ENCODE measurements around the gene FLNB. TPM values are rescaled to one million over a fixed set of nuclear protein-coding genes. Genes with fewer than 3 reads are reported as not detected.

Gene FLNB
- total and polyA plus RNA-seq, 3 experiments from 2014 or later = 11.5 to 12.8 (median 12.2) TPM

- Histone ChIP-seq H3K27me3 (ENCODE audit: insufficient read depth, low read length, poor library complexity, severe bottlenecking) (no peaks in the 10 kb centered on the region), H3K4me1 (ENCODE audit: insufficient read depth, low read length) (peaks cover 23% of the 10 kb centered on the region), H3K4me3 (ENCODE audit: low read length) (no peak overlapping the region), H3K9me3 (ENCODE audit: low read length) (no peaks in the 10 kb centered on the region), H3K27ac (ENCODE audit: low read depth, low read length) (no peak overlapping the region), H3K36me3 (ENCODE audit: insufficient read depth, low read length) (no peaks in the 10 kb centered on the region)
- CTCF ChIA-PET = no interaction called here
- no peaks in the 10 kb centered on the region for H3K9me3 Mint-ChIP-seq
- DNase-seq = no peak
- no peaks in the 10 kb centered on the region for H3K36me3 Mint-ChIP-seq
- H3K4me3 Mint-ChIP-seq = no peak overlapping the region
- H3K27ac Mint-ChIP-seq = no peak overlapping the region
- H3K27me3 Mint-ChIP-seq = no peaks in the 10 kb centered on the region
- peaks cover 20 to 27% (median 25%) of the 10 kb centered on the region in 3 donors for H3K4me1 Mint-ChIP-seq
- POLR2A ChIA-PET = no interaction called here
These were observed 64.0 kb downstream of the FLNB start for GRCh38 chr3:58072052-58072762.

GRCh38 chr3:58072763-58073130 lies 64.5 kb downstream of the FLNB start:
- H3K4me3 Mint-ChIP-seq = no peak overlapping the region
- no peak for DNase-seq
- ChIA-PET POLR2A (no interaction called here), CTCF (no interaction called here)
- Histone ChIP-seq H3K27me3 (ENCODE audit: insufficient read depth, low read length, poor library complexity, severe bottlenecking) (no peaks in the 10 kb centered on the region), H3K4me1 (ENCODE audit: insufficient read depth, low read length) (peaks cover 23% of the 10 kb centered on the region), H3K4me3 (ENCODE audit: low read length) (no peak overlapping the region), H3K27ac (ENCODE audit: low read depth, low read length) (no peak overlapping the region), H3K9me3 (ENCODE audit: low read length) (no peaks in the 10 kb centered on the region), H3K36me3 (ENCODE audit: insufficient read depth, low read length) (no peaks in the 10 kb centered on the region)
- H3K27me3 Mint-ChIP-seq = no peaks in the 10 kb centered on the region
- peaks cover 0 to 1% (median 0%) of the 10 kb centered on the region in 3 donors for H3K36me3 Mint-ChIP-seq
- H3K4me1 Mint-ChIP-seq = peaks cover 20 to 27% (median 25%) of the 10 kb centered on the region in 3 donors
- no peaks in the 10 kb centered on the region for H3K9me3 Mint-ChIP-seq
- no peak overlapping the region for H3K27ac Mint-ChIP-seq

- Mint-ChIP-seq H3K9me3 (no peaks in the 10 kb centered on the region), H3K4me1 (peaks cover 18 to 26% (median 25%) of the 10 kb centered on the region in 3 donors), H3K36me3 (peaks cover 0 to 8% (median 4%) of the 10 kb centered on the region in 3 donors), H3K4me3 (no peak overlapping the region), H3K27me3 (no peaks in the 10 kb centered on the region), H3K27ac (peak overlapping the region in 1 of 8 donors; percentile 68)
- POLR2A ChIA-PET = no interaction called here
- peaks cover 23% of the 10 kb centered on the region for H3K4me1 ChIP-seq (ENCODE audit: insufficient read depth, low read length)
- CTCF ChIA-PET = no interaction called here
- no peak overlapping the region for H3K27ac ChIP-seq (ENCODE audit: low read depth, low read length)
- no peaks in the 10 kb centered on the region for H3K36me3 ChIP-seq (ENCODE audit: insufficient read depth, low read length)
- H3K4me3 ChIP-seq (ENCODE audit: low read length) = no peak overlapping the region
- no peak for DNase-seq
- H3K27me3 ChIP-seq (ENCODE audit: insufficient read depth, low read length, poor library complexity, severe bottlenecking) = no peaks in the 10 kb centered on the region
- no peaks in the 10 kb centered on the region for H3K9me3 ChIP-seq (ENCODE audit: low read length)
These were observed 65.3 kb downstream of the FLNB start for GRCh38 chr3:58073301-58074108.

- H3K27ac Mint-ChIP-seq = peak overlapping the region in 1 of 8 donors; percentile 5
- no peak overlapping the region for H3K27ac ChIP-seq (ENCODE audit: low read depth, low read length)
These were observed 66.0 kb downstream of the FLNB start for GRCh38 chr3:58074116-58074715.

GRCh38 chr3:58074997-58075396 lies 66.8 kb downstream of the FLNB start:
- H3K27ac ChIP-seq (ENCODE audit: low read depth, low read length) = no peak overlapping the region
- H3K4me1 ChIP-seq (ENCODE audit: insufficient read depth, low read length) = peaks cover 23% of the 10 kb centered on the region
- peak in 1 of 5 donors; percentile 65 for DNase-seq
- Mint-ChIP-seq H3K27me3 (no peaks in the 10 kb centered on the region), H3K36me3 (peaks cover 7 to 20% (median 10%) of the 10 kb centered on the region in 3 donors), H3K4me3 (no peak overlapping the region), H3K4me1 (peaks cover 16 to 25% (median 24%) of the 10 kb centered on the region in 3 donors), H3K27ac (peak overlapping the region in 3 of 8 donors; percentile 3 to 64 (median 14)), H3K9me3 (no peaks in the 10 kb centered on the region)
- no peaks in the 10 kb centered on the region for H3K9me3 ChIP-seq (ENCODE audit: low read length)
- H3K27me3 ChIP-seq (ENCODE audit: insufficient read depth, low read length, poor library complexity, severe bottlenecking) = no peaks in the 10 kb centered on the region
- H3K4me3 ChIP-seq (ENCODE audit: low read length) = no peak overlapping the region
- CTCF ChIA-PET = no interaction called here
- POLR2A ChIA-PET = no interaction called here
- no peaks in the 10 kb centered on the region for H3K36me3 ChIP-seq (ENCODE audit: insufficient read depth, low read length)

More at GRCh38 chr3:58074116-58074715, 66.0 kb downstream of the FLNB start:
- no peaks in the 10 kb centered on the region for H3K9me3 Mint-ChIP-seq
- H3K4me3 Mint-ChIP-seq = no peak overlapping the region
- DNase-seq = no peak
- peaks cover 16 to 25% (median 24%) of the 10 kb centered on the region in 3 donors for H3K4me1 Mint-ChIP-seq
- H3K36me3 Mint-ChIP-seq = peaks cover 0 to 13% (median 6%) of the 10 kb centered on the region in 3 donors
- H3K4me1 ChIP-seq (ENCODE audit: insufficient read depth, low read length) = peaks cover 23% of the 10 kb centered on the region
- H3K4me3 ChIP-seq (ENCODE audit: low read length) = no peak overlapping the region
- ChIA-PET POLR2A (no interaction called here), CTCF (no interaction called here)
- H3K27me3 Mint-ChIP-seq = no peaks in the 10 kb centered on the region
- no peaks in the 10 kb centered on the region for H3K27me3 ChIP-seq (ENCODE audit: insufficient read depth, low read length, poor library complexity, severe bottlenecking)
- no peaks in the 10 kb centered on the region for H3K9me3 ChIP-seq (ENCODE audit: low read length)
- H3K36me3 ChIP-seq (ENCODE audit: insufficient read depth, low read length) = no peaks in the 10 kb centered on the region

- Mint-ChIP-seq H3K4me3 (no peak overlapping the region), H3K27ac (peak overlapping the region in 1 of 8 donors; percentile 10), H3K36me3 (peaks cover 8 to 29% (median 19%) of the 10 kb centered on the region in 3 donors), H3K4me1 (peaks cover 19 to 33% (median 29%) of the 10 kb centered on the region in 3 donors), H3K27me3 (no peaks in the 10 kb centered on the region), H3K9me3 (no peaks in the 10 kb centered on the region)
- no peak overlapping the region for H3K4me3 ChIP-seq (ENCODE audit: low read length)
- no peak for DNase-seq
- H3K9me3 ChIP-seq (ENCODE audit: low read length) = no peaks in the 10 kb centered on the region
- H3K27me3 ChIP-seq (ENCODE audit: insufficient read depth, low read length, poor library complexity, severe bottlenecking) = no peaks in the 10 kb centered on the region
- ChIA-PET CTCF (no interaction called here), POLR2A (no interaction called here)
- H3K36me3 ChIP-seq (ENCODE audit: insufficient read depth, low read length) = no peaks in the 10 kb centered on the region
- H3K27ac ChIP-seq (ENCODE audit: low read depth, low read length) = no peak overlapping the region
- H3K4me1 ChIP-seq (ENCODE audit: insufficient read depth, low read length) = peaks cover 40% of the 10 kb centered on the region
These were observed 69.5 kb downstream of the FLNB start for GRCh38 chr3:58077596-58078285.

- H3K9me3 ChIP-seq (ENCODE audit: low read length) = no peaks in the 10 kb centered on the region
- H3K4me1 ChIP-seq (ENCODE audit: insufficient read depth, low read length) = peaks cover 45% of the 10 kb centered on the region
- no peak overlapping the region for H3K27ac ChIP-seq (ENCODE audit: low read depth, low read length)
- POLR2A ChIA-PET = no interaction called here
- H3K27me3 ChIP-seq (ENCODE audit: insufficient read depth, low read length, poor library complexity, severe bottlenecking) = no peaks in the 10 kb centered on the region
- peaks cover 19 to 33% (median 25%) of the 10 kb centered on the region in 3 donors for H3K4me1 Mint-ChIP-seq
- DNase-seq = no peak
- no peak overlapping the region for H3K4me3 Mint-ChIP-seq
- peak overlapping the region in 1 of 8 donors; percentile 10 for H3K27ac Mint-ChIP-seq
- no peaks in the 10 kb centered on the region for H3K36me3 ChIP-seq (ENCODE audit: insufficient read depth, low read length)
- CTCF ChIA-PET = no interaction called here
- H3K9me3 Mint-ChIP-seq = no peaks in the 10 kb centered on the region
- no peaks in the 10 kb centered on the region for H3K27me3 Mint-ChIP-seq
- no peak overlapping the region for H3K4me3 ChIP-seq (ENCODE audit: low read length)
- peaks cover 8 to 30% (median 20%) of the 10 kb centered on the region in 3 donors for H3K36me3 Mint-ChIP-seq
These were observed 70.4 kb downstream of the FLNB start for GRCh38 chr3:58078610-58079009.

Data from CD8-positive, alpha-beta memory T cell (primary cell).